HL-60 (cell line): ENCODE data around the gene LRRC1.

Experiments used
- DNase-seq, 2 experiments: peaks; one replicate each; pipeline ENCODE4 v3.0.0-alpha.2; 2010 to 2020; ENCODE audit warnings: low read depth in 1 of 2, low spot score in 1 of 2
- H3K27ac ChIP-seq: fragments of 250-450 bp; sonication (Bioruptor Pico); replicated peaks from 2 replicates; pipeline ENCODE4 v1.5.1; 2020; ENCODE audit warnings: mild to moderate bottlenecking, moderate library complexity
- H3K27me3 ChIP-seq: fragments of 250-450 bp; sonication (Bioruptor Pico); 2 replicates; pipeline ENCODE4 v1.5.1; 2021; ENCODE audit warnings: mild to moderate bottlenecking, moderate library complexity; ENCODE audit not compliant: insufficient read depth, poor library complexity, severe bottlenecking
- H3K4me3 ChIP-seq: replicated peaks from 2 replicates; pipeline ENCODE4 v1.5.1; 2011; ENCODE audit warnings: mild to moderate bottlenecking, control low read depth, low read length; ENCODE audit not compliant: insufficient read depth
- GABPA ChIP-seq: IDR thresholded peaks from 2 replicates; pipeline ENCODE4 v1.6.1; 2012; ENCODE audit warnings: low read depth
- POLR2AphosphoS5 ChIP-seq: IDR thresholded peaks from 2 replicates; pipeline ENCODE4 v1.6.1; 2012; ENCODE audit warnings: low read depth
- SPI1 ChIP-seq: IDR thresholded peaks from 2 replicates; pipeline ENCODE4 v1.6.1; 2012; ENCODE audit warnings: low read depth, mild to moderate bottlenecking, borderline replicate concordance
- TF ChIP-seq, protein P1 (sequence below): IDR thresholded peaks from 2 replicates; pipeline ENCODE4 v1.6.1; 2012; ENCODE audit warnings: low read depth; ENCODE audit not compliant: insufficient replicate concordance
- TF ChIP-seq, protein P2 (sequence below): IDR thresholded peaks from one replicate; pipeline ENCODE4 v1.5.1; 2011; ENCODE audit warnings: low read length, control low read depth, inconsistent platforms; ENCODE audit not compliant: insufficient read depth

LRRC1 gene

DNA sequence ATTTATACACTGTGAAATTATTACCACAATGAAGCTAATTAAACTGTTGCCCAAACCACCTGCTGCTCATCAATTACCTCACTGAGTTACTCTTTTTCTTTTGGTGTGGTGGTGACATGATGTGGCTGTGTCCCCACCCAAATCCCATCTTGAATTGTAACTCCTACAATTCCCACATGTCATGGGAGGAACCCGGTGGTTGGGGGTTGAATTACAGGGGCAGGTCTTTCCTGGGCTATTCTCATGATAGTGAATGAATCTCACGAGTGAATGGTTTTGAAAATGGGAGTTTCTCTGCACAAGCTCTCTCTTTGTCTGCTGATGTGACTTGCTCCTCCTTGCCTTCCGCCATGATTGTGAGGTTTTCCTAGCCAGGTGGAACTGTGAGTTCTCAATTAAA lies 145.0 kb downstream of the LRRC1 start:
- no peak for DNase-seq
- Histone ChIP-seq H3K4me3 (no peak overlapping the region), H3K27ac (no peak overlapping the region), H3K27me3 (no peaks in the 10 kb centered on the region)
- TF ChIP-seq GABPA (no peak), SPI1 (no peak), POLR2AphosphoS5 (no peak)
- TF ChIP-seq, protein P1, sequence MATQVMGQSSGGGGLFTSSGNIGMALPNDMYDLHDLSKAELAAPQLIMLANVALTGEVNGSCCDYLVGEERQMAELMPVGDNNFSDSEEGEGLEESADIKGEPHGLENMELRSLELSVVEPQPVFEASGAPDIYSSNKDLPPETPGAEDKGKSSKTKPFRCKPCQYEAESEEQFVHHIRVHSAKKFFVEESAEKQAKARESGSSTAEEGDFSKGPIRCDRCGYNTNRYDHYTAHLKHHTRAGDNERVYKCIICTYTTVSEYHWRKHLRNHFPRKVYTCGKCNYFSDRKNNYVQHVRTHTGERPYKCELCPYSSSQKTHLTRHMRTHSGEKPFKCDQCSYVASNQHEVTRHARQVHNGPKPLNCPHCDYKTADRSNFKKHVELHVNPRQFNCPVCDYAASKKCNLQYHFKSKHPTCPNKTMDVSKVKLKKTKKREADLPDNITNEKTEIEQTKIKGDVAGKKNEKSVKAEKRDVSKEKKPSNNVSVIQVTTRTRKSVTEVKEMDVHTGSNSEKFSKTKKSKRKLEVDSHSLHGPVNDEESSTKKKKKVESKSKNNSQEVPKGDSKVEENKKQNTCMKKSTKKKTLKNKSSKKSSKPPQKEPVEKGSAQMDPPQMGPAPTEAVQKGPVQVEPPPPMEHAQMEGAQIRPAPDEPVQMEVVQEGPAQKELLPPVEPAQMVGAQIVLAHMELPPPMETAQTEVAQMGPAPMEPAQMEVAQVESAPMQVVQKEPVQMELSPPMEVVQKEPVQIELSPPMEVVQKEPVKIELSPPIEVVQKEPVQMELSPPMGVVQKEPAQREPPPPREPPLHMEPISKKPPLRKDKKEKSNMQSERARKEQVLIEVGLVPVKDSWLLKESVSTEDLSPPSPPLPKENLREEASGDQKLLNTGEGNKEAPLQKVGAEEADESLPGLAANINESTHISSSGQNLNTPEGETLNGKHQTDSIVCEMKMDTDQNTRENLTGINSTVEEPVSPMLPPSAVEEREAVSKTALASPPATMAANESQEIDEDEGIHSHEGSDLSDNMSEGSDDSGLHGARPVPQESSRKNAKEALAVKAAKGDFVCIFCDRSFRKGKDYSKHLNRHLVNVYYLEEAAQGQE, result no peak
- TF ChIP-seq, protein P2, sequence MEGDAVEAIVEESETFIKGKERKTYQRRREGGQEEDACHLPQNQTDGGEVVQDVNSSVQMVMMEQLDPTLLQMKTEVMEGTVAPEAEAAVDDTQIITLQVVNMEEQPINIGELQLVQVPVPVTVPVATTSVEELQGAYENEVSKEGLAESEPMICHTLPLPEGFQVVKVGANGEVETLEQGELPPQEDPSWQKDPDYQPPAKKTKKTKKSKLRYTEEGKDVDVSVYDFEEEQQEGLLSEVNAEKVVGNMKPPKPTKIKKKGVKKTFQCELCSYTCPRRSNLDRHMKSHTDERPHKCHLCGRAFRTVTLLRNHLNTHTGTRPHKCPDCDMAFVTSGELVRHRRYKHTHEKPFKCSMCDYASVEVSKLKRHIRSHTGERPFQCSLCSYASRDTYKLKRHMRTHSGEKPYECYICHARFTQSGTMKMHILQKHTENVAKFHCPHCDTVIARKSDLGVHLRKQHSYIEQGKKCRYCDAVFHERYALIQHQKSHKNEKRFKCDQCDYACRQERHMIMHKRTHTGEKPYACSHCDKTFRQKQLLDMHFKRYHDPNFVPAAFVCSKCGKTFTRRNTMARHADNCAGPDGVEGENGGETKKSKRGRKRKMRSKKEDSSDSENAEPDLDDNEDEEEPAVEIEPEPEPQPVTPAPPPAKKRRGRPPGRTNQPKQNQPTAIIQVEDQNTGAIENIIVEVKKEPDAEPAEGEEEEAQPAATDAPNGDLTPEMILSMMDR, result no peak

DNA sequence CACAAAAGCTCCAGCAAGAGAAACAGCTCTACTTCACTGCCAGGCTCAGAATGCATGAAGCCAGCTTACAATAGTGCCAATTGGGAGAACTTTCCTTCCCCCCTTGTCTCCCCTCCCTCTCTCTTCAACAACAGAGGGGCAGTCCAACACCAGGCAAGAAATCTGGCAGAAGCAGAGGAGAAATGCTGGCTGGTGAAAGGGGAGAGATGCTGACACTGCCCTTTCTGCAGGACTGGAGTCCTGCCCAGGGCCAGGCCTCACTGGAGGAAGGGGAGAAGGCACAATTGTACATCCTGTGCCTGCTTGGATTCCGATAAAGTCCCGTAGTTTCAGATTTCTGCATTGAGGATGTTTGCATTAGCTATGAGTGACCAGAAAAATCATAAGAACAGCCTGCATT lies 148.6 kb downstream of the LRRC1 start:
- no peak for DNase-seq
- no peak overlapping the region for H3K27ac ChIP-seq
- no peaks in the 10 kb centered on the region for H3K27me3 ChIP-seq
- H3K4me3 ChIP-seq, result no peak overlapping the region
- TF ChIP-seq GABPA (no peak), POLR2AphosphoS5 (no peak), SPI1 (no peak)
- TF ChIP-seq, protein P2, result no peak
- TF ChIP-seq, protein P1, result no peak

DNA sequence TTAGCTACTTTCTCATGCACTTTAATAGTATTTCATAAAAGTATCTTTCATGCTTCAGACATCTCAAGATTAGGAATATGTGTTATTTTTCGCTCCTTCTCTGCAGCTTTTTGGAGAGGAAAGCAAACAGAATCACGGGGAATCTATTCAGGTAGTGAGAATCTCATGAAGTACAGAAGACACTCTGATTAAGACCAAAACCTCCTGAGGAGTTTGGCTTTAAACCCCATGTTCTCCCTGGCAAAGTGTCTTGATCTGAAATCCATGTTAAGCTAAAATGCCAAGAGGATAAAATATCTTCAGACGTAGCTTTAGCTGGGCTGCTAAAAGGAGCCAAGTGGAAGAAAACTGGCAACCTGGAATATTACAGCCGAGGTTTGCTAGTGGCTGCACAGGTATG lies 149.3 kb downstream of the LRRC1 start:
- Histone ChIP-seq H3K27me3 (no peaks in the 10 kb centered on the region), H3K4me3 (no peak overlapping the region), H3K27ac (no peak overlapping the region)
- no peak for DNase-seq
- TF ChIP-seq GABPA (no peak), POLR2AphosphoS5 (no peak), SPI1 (no peak)
- TF ChIP-seq, protein P2, result no peak
- TF ChIP-seq, protein P1, result no peak
